Measurements from ENCODE around the gene UBE2H.
A peak's percentile ranks its signal among the peaks of the same experiment; 100 is the strongest.

Gene UBE2H

DNA sequence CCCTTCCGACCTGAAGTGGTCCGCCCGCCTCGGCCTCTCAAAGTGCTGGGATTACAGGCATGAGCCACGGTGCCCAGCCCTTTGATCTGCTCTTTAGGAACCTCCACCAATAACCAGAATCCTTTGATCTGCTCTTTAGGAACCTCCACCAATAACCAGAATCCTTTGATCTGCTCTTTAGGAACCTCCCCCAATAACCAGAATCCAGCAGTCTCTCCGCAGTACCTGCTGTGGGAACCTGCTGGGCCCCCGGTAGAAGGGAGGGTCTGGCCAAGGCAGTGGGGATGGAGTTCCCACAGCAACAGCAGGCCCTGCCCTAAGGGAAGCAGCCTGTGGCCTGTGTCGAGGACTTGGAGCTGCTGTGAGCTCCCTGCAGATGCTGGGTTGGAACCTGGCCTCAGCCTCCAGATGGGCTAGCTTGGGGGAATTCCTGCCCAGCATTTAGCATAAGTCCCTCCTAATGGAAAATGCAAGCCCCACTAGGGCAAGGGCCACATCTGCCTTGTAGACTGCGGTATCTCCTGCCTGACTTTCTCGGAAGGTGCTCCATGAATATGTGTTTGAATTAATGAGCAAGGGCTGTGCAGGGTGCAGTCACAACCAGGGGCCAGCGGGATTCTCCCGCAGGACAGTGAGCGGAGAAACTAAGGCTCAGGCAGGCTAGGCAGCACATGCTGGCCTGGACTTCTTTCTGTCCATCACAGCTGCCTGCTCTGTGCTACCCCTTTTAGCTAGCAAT lies 165.8 kb downstream of the UBE2H start:
- no peak for DNase-seq (ENCODE audit: low spot score)

DNA sequence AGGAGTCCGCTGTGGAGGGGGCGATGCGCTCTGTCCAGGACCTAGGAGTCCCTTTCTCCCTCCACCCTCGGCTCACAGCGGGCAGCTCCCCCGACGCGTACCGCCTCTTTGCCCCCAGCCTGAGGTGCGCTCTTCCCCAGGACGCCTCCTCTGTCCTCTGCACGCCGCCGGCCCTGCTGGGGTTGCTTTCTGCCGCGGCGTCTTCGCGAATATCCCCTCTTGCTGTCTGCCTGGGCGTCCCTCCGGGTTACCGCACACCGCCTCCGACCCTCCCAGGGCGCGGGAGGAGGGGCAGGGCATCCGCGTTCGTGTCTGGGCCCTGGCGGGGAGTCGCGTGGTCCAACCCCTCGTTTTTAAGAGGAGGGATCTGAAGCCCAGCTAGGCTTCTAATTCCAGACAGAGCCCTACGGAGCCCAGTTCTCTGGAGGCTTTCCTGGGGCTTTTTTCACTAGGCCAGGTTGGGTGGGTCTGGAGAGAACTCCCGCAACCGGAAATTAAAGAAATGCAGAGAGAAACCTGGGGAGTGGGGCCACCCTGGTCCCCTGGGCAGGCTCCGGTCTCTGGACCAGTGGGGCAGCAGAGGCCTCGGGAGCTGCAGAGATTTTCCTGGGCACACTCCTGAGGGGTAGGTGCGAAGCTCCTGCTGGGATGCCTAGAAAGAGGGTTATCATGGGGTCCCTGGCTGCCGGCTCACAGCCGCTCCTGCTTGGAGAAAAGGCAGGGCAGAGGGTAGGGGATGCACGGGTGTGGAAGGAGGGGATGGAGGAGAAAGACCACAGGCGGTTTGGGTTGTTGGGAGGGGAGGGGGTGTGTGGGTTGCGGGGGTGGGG lies 166.9 kb downstream of the UBE2H start:
- DNase-seq (ENCODE audit: low spot score): peak; percentile 41

DNA sequence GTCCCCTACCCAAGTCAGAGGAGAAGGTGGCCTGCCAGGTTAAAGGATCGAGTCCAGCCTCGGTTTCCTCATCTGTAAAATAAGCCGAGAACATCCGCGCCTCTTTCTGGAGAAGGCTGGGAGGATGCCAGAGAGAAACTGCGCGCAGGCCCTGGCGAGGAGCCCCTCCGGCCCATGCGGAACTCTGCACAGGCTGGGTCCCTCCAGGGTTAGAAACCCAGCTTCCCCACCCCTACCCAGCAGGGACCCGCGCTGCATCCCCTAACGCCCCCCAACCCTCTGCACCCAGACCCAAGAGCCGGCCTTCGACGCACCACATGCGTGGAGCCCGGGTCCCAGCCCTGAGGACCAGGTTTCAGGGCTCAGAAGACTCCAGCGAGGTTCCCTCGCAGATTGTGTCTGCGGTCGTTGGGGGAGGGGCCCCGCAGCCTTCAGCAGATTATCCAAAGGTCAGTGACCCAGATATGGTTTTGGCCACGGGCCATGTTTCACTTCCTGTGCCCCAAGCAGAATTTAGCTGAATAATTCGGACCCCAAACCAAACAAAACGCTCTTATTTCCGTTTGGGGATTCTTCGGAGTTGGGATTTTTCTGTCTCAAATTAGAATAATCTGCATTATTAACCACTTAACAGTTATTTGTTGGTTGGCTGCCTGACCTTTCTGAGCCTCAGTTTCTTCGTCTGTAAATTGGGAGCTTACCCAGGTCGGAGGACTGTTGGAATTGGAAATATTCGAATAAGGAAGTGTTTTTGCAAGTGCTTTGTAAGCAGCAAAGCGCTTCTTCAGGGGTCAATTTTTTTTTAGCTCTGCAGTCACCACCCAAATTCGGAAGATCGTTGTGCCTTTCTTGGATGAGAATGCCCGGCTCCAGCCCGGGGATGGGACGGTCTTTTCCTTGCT lies 167.7 kb downstream of the UBE2H start:
- DNase-seq (ENCODE audit: low spot score): no peak

DNA sequence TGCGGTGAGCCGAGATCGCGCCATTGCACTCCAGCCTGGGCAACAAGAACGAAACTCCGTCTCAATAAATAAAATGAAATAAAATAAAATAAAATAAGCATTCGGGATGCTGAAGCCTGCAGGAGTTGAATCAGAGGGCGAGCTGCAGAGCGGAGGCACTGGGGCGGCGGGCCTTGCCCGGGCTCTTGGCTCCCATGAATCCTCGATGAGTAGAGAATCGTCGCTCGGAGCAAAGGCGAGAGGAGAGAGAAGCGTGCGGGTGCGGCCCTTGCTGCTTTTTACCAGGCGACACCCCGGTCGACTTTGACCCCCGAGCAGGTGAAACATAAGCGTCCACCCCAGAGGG lies 168.3 kb downstream of the UBE2H start:
- no peak for DNase-seq (ENCODE audit: low spot score)

DNA sequence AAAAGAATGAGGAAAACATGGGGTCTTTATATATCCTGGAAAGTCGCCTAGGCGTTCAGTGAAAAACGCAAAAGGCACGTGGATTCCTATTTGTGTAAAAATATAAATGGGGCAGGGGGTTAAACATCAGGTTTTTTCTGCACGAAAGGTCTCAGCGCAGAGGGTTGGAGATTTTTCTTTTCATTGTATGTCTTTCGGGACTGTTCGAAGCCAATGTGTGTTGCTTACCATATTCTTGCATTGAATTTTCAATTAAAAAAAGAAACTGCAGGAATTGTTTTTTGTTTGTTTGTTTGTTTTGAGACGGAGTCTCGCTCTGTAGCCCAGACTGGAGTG lies 169.2 kb downstream of the UBE2H start:
- no peak for DNase-seq (ENCODE audit: low spot score)

DNA sequence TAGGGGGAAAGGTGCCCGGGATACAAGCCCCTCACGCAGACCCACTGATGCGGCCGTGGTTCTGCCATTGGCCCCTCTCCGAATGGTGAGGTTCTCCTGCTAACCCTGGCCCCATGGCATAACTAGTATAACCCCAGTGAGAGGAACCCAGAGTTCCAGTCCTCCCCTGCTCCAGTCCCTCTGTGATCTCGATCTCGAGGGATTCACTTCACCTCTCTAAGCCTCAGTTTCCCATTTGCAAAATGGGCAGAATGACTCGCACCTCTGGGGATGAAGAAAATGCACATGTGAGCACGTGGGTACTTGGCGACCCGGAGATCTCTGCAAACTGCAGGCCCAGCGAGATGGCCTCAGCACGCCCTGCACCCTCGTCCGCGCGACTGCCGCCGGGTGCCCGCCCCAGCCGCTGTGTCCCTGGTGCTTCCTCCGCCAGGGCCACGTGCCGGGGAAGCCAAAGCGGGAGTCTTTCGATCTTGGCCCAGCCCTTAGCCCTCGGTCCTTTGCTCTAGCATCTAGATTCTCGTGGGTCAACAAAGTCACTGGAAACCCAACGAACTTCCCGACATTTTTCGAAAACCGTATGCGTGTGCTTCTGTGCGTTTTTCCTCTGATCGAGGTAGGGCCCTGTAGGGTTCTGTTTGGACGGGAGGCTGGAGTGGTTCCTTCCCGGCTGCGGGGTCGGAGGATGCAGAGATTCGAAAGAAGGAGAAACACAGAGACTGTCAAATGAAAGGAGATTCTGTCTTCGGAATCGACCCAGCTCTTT lies 169.8 kb downstream of the UBE2H start:
- no peak for DNase-seq (ENCODE audit: low spot score)

DNA sequence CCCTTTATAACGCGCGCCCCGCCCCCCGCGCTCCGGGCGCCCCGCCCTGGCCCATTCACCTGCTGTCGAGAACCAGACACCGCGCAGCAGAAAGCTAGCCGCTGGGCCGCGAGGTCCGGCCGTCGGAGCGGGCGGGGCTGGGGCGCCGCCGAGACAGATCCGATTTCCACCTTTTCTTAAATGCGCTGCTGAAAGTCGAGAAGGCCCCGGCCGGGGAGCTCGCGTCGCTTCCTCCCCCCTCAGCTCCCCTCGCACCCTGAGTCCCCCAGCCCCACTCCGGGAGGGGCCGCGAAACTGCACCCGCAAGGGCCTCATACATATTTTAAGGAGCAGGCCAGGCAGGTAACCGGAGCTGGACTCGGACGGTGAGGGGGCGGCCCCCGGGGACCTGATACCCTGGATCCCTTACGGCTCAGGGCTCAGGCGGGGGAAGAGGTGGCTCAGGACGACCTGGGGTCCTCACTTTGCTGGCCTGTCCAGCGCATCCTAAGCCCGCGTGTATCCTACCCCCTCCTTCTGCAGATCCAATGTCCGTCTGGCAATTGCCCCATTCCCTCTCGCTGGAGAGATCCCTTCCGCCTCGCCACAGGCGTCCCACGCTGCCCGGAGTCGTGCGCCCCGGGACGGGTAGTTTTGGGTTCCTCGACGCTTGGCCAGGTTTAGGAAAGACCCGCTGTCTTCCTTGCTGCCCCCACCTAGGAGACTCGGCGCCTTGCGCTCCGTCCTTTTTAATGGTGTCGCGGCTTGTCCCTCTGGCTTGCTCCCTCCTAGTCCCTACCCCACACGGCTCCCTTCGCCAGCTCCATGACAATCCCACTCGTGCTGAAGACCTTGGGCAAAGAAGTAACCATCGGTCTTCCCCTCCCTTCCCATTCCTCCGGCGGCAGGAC lies 170.6 kb downstream of the UBE2H start:
- no peak for DNase-seq (ENCODE audit: low spot score)

DNA sequence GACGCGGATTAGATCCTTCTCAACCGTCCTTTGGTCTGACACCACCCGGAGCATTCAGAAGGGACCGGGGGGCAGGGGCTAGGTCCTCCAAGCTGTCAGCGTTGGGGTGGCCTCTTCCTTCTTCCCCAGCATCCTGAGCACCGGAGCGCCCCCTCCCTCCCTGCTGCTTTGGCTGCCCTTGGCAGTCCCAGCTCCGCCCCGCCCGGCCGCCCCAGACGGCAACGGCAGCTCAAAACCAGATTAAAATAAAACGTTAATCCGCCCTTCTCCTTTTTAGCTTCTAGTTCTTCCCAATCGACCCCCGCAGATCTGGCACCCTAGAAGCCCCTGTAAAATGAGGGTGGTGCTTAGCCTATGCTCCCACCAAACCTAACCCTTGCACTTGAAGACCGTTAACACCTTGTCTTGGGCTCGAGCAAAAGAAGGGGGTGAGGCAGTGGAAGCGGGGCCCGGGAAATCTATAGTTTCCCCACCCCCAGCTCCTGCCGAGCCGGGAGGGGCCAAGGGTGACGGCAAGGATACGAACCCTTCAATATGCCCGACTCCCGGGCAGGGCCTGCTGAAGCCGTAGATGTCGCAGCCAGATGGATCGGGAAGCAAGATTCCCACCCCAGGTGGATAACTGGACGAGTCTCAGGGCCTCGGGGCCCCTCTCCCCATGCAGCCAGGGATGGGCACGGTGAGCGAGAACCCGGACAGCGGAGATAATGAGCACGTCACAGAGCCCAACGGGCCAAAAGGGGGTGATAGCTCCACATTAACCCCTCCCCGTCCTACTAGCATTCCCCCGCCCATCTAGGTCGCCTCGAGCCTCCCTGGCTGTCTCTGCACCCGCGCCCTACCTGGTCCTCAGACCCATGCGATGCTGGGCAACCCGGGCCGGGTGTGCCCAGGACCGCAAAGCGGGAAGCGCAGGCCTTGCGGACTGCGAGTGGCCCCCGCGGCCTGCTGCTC lies 171.5 kb downstream of the UBE2H start:
- DNase-seq (ENCODE audit: low spot score): no peak

Data from GM03348 (cell line).